H1 (cell line): ENCODE data around the gene PRRX2. TPM values are rescaled to one million over a fixed set of nuclear protein-coding genes. Genes with fewer than 3 reads are reported as not detected.

Source experiments
- BRCA1 ChIP-seq: IDR thresholded peaks from 2 replicates; pipeline ENCODE4 v1.6.1; 2012; ENCODE audit warnings: low read depth, low read length, improper control_type of control experiment
- CEBPB ChIP-seq: IDR thresholded peaks from 2 replicates; pipeline ENCODE4 v1.6.1; 2012; ENCODE audit warnings: low read depth, low read length
- POU5F1 ChIP-seq: IDR thresholded peaks from 2 replicates; pipeline ENCODE4 v1.6.1; 2011; ENCODE audit warnings: low read depth, mild to moderate bottlenecking, low read length, moderate library complexity
- SP2 ChIP-seq: IDR thresholded peaks from 2 replicates; pipeline ENCODE4 v1.6.1; 2012; ENCODE audit warnings: mild to moderate bottlenecking, low read length, inconsistent platforms
- polyA plus RNA-seq, 7 experiments: library from polyadenylated mRNA; depleted of rRNA in 3 of 7; stranded (reverse) in 5 of 7; unstranded in 2 of 7; fragments of >200 nt in 5 of 7; fragments of 200-250 nt in 2 of 7; gene quantifications; 1 replicate in 5 of 7; 2 replicates in 1 of 7; 4 replicates in 1 of 7; pipeline versions ENCODE4 v1.2.1 to v1.2.3, GENCODE V29; 2011 to 2013; ENCODE audit warnings: missing spikeins in 2 of 7, mixed read lengths in 2 of 7
- total RNA-seq: library from RNA; stranded (reverse); fragmentation: NEBNext Ultra II Directional; extraction: Animal tissue kit (Norgen Biotek cat#: 25700); gene quantifications from 2 replicates; pipeline ENCODE4 v1.2.1, GENCODE V29; 2021
- TF ChIP-seq, protein P1 (sequence below), 3 experiments: IDR thresholded peaks; 1 replicate in 2 of 3; 2 replicates in 1 of 3; pipeline versions ENCODE4 v1.5.1 to v1.6.1; 2011; ENCODE audit warnings: low read length in 3 of 3, mild to moderate bottlenecking in 3 of 3, inconsistent platforms in 2 of 3, low read depth in 1 of 3, moderate library complexity in 1 of 3; ENCODE audit not compliant: insufficient read depth in 1 of 3; ENCODE audit errors: control extremely low read depth in 1 of 3
- TF ChIP-seq, protein P2 (sequence below): fragments of 300-600 bp; sonication (generic); IDR thresholded peaks from 2 replicates; pipeline ENCODE4 v1.7.1; 2012; ENCODE audit warnings: low read length, moderate library complexity, mild to moderate bottlenecking, inconsistent platforms; ENCODE audit not compliant: insufficient replicate concordance

PRRX2 gene
- total and polyA plus RNA-seq, 2 of the 8 experiments (the other 6 are each of a cell fraction or from before 2014, with no cell fraction given) = 5.8 to 9.2 TPM

DNA sequence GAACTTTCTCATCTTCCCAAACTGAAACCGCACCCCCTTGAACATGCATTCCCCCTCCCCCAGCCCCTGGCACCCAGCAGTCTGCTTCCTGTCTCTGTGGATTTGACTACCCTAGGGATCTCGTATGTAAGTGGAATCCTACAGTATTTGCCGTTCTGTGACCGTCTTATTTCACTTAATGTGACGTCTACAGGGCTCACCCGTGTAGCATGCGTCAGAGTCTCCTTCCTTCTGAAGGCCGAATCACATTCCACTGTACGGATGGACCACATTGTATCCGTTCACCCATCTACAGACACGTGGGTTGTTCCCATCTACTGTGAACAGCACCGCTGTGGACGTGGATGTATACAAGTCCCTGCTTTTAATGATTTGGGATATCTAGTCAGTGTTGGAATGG is 4.5 kb downstream of the PRRX2 start (continued):
- TF ChIP-seq, protein P1, sequence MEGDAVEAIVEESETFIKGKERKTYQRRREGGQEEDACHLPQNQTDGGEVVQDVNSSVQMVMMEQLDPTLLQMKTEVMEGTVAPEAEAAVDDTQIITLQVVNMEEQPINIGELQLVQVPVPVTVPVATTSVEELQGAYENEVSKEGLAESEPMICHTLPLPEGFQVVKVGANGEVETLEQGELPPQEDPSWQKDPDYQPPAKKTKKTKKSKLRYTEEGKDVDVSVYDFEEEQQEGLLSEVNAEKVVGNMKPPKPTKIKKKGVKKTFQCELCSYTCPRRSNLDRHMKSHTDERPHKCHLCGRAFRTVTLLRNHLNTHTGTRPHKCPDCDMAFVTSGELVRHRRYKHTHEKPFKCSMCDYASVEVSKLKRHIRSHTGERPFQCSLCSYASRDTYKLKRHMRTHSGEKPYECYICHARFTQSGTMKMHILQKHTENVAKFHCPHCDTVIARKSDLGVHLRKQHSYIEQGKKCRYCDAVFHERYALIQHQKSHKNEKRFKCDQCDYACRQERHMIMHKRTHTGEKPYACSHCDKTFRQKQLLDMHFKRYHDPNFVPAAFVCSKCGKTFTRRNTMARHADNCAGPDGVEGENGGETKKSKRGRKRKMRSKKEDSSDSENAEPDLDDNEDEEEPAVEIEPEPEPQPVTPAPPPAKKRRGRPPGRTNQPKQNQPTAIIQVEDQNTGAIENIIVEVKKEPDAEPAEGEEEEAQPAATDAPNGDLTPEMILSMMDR (IDR thresholded peaks at IDR 0.05; ENCODE audit: control extremely low read depth in 1 of 3, insufficient read depth in 1 of 3, low read depth in 1 of 3, low read length in 3 of 3) = no peak
- TF ChIP-seq, protein P2, sequence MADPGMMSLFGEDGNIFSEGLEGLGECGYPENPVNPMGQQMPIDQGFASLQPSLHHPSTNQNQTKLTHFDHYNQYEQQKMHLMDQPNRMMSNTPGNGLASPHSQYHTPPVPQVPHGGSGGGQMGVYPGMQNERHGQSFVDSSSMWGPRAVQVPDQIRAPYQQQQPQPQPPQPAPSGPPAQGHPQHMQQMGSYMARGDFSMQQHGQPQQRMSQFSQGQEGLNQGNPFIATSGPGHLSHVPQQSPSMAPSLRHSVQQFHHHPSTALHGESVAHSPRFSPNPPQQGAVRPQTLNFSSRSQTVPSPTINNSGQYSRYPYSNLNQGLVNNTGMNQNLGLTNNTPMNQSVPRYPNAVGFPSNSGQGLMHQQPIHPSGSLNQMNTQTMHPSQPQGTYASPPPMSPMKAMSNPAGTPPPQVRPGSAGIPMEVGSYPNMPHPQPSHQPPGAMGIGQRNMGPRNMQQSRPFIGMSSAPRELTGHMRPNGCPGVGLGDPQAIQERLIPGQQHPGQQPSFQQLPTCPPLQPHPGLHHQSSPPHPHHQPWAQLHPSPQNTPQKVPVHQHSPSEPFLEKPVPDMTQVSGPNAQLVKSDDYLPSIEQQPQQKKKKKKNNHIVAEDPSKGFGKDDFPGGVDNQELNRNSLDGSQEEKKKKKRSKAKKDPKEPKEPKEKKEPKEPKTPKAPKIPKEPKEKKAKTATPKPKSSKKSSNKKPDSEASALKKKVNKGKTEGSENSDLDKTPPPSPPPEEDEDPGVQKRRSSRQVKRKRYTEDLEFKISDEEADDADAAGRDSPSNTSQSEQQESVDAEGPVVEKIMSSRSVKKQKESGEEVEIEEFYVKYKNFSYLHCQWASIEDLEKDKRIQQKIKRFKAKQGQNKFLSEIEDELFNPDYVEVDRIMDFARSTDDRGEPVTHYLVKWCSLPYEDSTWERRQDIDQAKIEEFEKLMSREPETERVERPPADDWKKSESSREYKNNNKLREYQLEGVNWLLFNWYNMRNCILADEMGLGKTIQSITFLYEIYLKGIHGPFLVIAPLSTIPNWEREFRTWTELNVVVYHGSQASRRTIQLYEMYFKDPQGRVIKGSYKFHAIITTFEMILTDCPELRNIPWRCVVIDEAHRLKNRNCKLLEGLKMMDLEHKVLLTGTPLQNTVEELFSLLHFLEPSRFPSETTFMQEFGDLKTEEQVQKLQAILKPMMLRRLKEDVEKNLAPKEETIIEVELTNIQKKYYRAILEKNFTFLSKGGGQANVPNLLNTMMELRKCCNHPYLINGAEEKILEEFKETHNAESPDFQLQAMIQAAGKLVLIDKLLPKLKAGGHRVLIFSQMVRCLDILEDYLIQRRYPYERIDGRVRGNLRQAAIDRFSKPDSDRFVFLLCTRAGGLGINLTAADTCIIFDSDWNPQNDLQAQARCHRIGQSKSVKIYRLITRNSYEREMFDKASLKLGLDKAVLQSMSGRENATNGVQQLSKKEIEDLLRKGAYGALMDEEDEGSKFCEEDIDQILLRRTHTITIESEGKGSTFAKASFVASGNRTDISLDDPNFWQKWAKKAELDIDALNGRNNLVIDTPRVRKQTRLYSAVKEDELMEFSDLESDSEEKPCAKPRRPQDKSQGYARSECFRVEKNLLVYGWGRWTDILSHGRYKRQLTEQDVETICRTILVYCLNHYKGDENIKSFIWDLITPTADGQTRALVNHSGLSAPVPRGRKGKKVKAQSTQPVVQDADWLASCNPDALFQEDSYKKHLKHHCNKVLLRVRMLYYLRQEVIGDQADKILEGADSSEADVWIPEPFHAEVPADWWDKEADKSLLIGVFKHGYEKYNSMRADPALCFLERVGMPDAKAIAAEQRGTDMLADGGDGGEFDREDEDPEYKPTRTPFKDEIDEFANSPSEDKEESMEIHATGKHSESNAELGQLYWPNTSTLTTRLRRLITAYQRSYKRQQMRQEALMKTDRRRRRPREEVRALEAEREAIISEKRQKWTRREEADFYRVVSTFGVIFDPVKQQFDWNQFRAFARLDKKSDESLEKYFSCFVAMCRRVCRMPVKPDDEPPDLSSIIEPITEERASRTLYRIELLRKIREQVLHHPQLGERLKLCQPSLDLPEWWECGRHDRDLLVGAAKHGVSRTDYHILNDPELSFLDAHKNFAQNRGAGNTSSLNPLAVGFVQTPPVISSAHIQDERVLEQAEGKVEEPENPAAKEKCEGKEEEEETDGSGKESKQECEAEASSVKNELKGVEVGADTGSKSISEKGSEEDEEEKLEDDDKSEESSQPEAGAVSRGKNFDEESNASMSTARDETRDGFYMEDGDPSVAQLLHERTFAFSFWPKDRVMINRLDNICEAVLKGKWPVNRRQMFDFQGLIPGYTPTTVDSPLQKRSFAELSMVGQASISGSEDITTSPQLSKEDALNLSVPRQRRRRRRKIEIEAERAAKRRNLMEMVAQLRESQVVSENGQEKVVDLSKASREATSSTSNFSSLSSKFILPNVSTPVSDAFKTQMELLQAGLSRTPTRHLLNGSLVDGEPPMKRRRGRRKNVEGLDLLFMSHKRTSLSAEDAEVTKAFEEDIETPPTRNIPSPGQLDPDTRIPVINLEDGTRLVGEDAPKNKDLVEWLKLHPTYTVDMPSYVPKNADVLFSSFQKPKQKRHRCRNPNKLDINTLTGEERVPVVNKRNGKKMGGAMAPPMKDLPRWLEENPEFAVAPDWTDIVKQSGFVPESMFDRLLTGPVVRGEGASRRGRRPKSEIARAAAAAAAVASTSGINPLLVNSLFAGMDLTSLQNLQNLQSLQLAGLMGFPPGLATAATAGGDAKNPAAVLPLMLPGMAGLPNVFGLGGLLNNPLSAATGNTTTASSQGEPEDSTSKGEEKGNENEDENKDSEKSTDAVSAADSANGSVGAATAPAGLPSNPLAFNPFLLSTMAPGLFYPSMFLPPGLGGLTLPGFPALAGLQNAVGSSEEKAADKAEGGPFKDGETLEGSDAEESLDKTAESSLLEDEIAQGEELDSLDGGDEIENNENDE = no peak
- TF ChIP-seq CEBPB (no peak), BRCA1 (no peak), POU5F1 (no peak), SP2 (no peak)
